ENCODE measurements around the gene BMERB1.
"Not testable (repeated sequence)": the region's sequence is repeated elsewhere in the genome, so short reads cannot be mapped to it uniquely, and the experiment has no call there.

BMERB1 gene

GRCh38 chr16:15526731-15527130, 92.3 kb downstream of the BMERB1 start:
- no peak for DNase-seq

- no peak for DNase-seq
Observed at GRCh38 chr16:15529673-15530072, 95.3 kb downstream of the BMERB1 start.

GRCh38 chr16:15530085-15530484, 95.7 kb downstream of the BMERB1 start:
- no peak for DNase-seq

GRCh38 chr16:15532825-15533224, 98.4 kb downstream of the BMERB1 start:
- DNase-seq: no peak

- no peak for DNase-seq
Observed at GRCh38 chr16:15533386-15533785, 99.0 kb downstream of the BMERB1 start.

GRCh38 chr16:15535772-15536171, 101.4 kb downstream of the BMERB1 start:
- no peak for DNase-seq

- DNase-seq: no peak
Observed at GRCh38 chr16:15536843-15537242, 102.5 kb downstream of the BMERB1 start.

GRCh38 chr16:15538507-15538906, 104.1 kb downstream of the BMERB1 start:
- DNase-seq: no peak

GRCh38 chr16:15539197-15539596, 104.8 kb downstream of the BMERB1 start:
- no peak for DNase-seq

GRCh38 chr16:15542261-15542660, 107.9 kb downstream of the BMERB1 start:
- DNase-seq: no peak

GRCh38 chr16:15542734-15543347, 108.5 kb downstream of the BMERB1 start:
- DNase-seq: no peak

GRCh38 chr16:15544405-15544804, 110.0 kb downstream of the BMERB1 start:
- DNase-seq: no peak

- no peak for DNase-seq
Observed at GRCh38 chr16:15545544-15545943, 111.2 kb downstream of the BMERB1 start.

- DNase-seq: not testable (repeated sequence)
Observed at GRCh38 chr16:15547072-15547767, 112.8 kb downstream of the BMERB1 start.

GRCh38 chr16:15547768-15548096, 113.3 kb downstream of the BMERB1 start:
- DNase-seq: no peak

- no peak for DNase-seq
Observed at GRCh38 chr16:15548482-15548891, 114.1 kb downstream of the BMERB1 start.

GRCh38 chr16:15552507-15552906, 118.1 kb downstream of the BMERB1 start:
- no peak for DNase-seq

GRCh38 chr16:15553313-15554088, 119.1 kb downstream of the BMERB1 start:
- DNase-seq: no peak

- DNase-seq: no peak
Observed at GRCh38 chr16:15556130-15556529, 121.7 kb downstream of the BMERB1 start.

GRCh38 chr16:15557258-15557657, 122.9 kb downstream of the BMERB1 start:
- no peak for DNase-seq

GRCh38 chr16:15559176-15559575, 124.8 kb downstream of the BMERB1 start:
- no peak for DNase-seq

- DNase-seq: no peak
Observed at GRCh38 chr16:15564604-15565339, 130.4 kb downstream of the BMERB1 start.

GRCh38 chr16:15566095-15566494, 131.7 kb downstream of the BMERB1 start:
- no peak for DNase-seq
